SW480 (cell line): ENCODE measurements around the gene FGGY.
"Not testable (repeated sequence)": the region's sequence is repeated elsewhere in the genome, so short reads cannot be mapped to it uniquely, and the experiment has no call there.

Source experiments
- DNase-seq: peaks from one replicate; pipeline ENCODE4 v3.0.0-alpha.2; 2016; ENCODE audit warnings: low spot score

Gene FGGY, protein sequence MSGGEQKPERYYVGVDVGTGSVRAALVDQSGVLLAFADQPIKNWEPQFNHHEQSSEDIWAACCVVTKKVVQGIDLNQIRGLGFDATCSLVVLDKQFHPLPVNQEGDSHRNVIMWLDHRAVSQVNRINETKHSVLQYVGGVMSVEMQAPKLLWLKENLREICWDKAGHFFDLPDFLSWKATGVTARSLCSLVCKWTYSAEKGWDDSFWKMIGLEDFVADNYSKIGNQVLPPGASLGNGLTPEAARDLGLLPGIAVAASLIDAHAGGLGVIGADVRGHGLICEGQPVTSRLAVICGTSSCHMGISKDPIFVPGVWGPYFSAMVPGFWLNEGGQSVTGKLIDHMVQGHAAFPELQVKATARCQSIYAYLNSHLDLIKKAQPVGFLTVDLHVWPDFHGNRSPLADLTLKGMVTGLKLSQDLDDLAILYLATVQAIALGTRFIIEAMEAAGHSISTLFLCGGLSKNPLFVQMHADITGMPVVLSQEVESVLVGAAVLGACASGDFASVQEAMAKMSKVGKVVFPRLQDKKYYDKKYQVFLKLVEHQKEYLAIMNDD

DNA sequence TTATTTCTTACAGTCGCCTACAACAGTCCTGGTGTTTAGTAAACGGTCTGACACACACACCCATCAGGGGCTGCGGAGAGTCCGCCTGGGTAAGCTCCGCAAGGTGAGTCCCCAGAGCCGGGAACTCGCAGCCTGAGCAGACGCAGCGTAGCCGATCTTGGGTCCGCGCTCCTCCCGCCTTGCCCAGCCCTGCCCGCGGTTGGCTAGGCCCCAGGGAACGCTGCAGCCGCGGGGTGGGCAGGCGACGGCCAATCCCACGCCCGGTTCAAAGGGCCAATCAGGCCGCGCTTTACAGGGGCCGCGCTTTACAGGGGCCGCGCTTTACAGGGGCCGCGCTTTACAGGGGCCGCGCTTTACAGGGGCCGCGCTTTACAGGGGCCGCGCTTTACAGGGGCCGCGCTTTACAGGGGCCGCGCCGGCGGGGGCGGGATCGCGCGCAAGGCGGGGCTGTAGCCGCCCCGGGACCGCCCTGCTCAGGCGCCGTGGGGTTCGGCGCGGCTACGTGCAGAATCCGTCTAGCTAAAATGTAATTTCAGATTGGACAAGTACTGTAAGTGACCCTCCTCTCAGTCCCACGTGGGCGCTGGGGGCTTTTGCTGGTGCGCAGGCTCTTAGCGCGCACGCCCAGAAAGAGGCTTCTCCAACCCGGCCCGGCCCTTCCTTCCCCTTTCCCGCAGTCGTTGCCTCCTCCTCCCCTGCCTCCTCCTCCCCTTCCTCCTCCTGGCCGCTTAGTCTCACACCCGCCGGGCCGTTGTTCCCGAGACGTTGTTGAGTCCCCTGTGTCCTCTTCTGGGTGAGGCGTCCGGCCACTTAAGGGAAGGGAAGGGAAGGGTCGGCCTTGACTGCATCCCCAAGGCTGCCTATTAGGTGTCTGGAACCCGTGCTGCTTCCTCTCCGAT is at the start of gene FGGY:
Gene FGGY (plus strand): TSS at position 737 of the 899 bp plus-strand sequence. CDS start 24,456 bp downstream, outside the sequence.
- peak; percentile 97 for DNase-seq

DNA sequence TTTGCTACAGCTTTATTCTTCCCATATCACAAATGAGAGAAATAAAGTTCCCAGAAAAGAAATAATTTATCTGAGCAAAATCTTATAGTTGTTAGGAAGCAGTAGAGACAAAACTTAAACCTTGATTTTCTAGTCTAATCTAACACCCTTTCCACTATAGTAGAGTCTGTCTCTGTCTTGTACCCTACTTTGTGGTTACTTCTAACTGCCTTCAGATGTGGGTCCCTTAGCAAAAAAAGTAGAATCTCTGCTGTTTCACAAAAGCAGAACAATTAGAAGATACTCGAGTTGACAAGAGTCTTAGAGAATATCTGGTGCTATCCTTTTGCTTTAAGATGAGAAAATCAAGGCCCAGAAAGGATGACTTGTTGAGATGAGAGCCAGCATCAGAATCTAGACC is 48.1 kb upstream of the FGGY start:
- no peak for DNase-seq

DNA sequence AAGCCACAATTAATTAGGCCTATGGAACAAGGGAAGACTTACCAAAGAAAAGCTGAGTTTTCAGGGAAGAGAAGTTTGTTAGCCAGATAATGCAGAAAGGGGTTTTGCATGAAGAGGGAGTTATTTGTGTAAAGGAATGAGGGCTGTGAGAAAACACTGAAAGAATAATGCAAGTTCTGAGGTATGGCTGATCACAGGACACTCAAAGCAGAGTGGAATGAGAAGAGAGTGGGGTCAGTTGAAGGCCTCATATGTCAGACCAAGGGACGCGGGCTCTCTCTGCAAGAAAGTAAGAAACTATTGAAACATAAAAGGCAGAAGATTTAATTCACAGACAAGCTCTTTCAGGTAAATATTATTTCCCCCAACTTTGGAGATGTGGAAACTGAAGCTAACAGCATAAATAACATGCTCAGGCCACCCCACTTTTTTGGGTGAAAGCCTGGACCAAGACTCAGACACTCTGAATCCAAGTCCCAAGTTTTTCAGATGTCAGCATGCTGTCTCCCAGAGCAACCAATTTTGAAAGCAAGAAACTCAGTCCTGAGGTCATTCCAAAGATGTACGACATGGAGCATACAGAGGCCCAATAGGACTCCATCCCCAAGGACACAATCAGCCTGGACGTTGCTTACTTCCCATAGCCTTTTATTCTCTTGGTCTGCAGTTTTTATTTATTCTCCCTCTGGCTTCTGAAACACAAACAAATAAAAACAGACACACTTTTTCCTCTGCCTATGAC is 47.3 kb upstream of the FGGY start:
- DNase-seq, result no peak

DNA sequence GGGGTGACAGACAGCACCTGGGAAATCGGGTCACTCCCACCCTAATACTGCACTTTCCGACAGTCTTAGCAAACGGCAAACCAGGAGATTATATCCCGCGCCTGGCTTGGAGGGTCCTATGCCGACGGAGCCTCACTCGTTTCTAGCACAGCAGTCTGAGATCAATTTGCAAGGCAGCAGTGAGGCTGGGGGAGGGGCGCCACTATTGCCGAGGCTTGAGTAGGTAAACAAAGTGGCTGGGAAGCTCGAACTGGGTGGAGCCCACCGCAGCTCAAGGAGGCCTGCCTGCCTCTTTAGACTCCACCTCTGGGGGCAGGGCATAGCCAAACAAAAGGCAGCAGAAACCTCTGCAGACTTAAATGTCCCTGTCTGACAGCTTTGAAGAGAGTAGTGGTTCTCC is 45.8 kb upstream of the FGGY start:
- DNase-seq, result not testable (repeated sequence)

DNA sequence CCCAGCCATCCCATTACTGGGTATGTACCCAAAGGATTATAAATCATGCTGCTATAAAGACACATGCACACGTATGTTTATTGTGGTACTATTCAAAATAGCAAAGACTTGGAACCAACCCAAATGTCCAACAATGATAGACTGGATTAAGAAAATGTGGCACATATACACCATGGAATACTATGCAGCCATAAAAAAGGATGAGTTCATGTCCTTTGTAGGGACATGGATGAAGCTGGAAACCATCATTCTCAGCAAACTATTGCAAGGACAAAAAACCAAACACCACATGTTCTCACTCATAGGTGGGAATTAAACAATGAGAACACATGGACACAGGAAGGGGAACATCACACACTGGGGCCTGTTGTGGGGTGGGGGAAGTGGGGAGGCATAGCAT is 40.5 kb upstream of the FGGY start:
- not testable (repeated sequence) for DNase-seq

DNA sequence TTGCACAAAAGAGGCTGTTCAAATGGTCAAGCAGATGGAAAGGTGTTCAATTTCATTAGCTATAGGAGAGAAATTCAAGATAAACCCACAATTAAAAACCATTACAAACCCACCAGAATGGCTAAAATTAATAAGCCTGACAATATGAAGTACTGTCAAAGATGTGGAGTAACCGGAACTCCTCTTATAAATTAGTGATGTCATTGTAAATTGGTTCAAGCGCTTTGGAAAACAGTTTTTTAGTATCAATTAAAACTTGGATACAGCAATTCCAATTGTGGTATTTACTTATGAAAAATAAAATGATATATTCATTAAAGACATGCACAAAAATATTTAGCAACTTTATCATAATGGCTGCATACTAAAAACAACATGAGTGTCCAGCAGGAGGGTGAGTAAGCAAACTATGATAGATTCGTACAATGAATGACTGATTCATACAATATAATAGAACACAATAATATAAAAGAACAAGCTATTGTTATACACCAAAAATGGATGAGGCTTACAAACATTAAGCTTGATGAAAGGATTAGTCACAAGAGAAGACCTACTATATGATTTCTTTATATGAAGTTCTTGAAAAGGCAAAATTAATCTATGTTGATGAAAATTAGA is 38.4 kb upstream of the FGGY start:
- DNase-seq, result no peak

DNA sequence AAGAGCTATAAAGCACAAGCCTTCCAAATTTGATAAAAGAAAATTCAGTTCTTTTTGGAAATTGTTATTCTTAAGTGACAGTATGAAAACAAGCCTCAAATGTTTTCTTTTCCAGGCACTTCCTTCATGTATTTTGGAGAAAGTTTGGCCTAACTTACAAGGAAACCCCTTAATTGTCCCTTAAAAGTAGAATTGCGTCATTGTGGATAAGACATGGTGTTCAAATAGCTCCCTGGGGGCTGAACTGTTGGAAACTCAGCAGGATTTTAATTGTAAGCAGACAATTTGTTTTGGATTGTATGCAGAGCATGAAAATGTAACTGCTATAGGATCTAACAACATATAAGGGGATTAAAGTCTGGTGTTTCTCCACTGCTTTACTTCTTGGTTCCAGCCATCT is 35.4 kb upstream of the FGGY start:
- no peak for DNase-seq

DNA sequence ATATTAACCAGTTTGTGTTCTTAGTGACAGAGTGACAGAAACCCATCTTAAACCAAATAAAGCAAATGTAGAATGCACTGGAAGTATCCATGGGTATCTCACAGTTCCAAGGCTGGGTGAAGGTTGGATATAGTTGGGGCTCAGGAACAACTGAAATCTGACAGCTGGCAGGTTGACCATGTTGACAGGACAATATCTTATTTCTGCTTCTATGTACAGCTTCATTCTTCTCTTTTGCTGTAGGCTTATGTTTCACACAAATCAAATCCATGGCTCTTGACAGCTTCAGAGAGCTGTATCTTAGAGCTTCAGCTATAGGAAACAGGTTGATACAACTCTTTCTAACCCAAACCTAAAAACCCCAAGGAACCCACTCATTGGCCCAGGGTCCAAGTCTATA is 34.3 kb upstream of the FGGY start:
- DNase-seq, result no peak

DNA sequence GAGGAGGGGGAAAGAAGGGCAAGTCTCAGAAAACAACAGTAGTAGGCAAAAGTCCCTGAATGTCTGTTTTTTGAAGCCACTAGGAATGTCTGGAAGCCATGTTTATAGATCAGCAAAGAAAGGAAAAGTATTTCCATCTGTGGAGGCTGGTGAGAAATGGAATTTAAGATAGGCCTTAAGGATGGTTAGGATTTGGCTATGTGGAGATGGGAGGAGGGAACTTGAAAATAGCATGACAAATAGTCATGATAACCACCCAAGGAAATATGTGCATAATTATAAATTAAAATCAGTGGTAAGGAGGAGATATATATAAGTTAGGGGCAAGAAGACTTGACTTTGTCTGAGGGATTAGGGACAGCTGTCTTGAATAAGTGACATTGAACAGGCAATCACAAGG is 33.8 kb upstream of the FGGY start:
- DNase-seq, result no peak

DNA sequence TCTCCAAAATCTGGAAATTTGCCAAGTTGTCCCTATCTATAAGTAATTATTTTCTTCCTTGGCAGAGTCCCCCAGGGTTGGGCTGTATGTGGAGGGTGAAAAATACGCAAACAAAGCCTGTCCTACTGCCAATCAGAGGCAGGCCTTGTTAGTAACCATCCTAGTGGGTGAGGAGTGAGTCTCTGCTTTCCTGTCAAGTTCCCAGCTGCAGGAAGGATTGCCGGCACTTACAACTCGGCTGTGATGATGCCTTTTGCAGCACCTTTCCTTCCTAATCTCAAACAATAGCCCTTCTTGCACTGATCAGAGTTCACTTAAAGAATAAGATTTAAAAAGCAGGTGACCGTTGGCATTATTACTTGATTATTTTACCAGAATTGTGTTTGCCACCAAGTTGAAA is 31.3 kb upstream of the FGGY start:
- DNase-seq, result no peak

DNA sequence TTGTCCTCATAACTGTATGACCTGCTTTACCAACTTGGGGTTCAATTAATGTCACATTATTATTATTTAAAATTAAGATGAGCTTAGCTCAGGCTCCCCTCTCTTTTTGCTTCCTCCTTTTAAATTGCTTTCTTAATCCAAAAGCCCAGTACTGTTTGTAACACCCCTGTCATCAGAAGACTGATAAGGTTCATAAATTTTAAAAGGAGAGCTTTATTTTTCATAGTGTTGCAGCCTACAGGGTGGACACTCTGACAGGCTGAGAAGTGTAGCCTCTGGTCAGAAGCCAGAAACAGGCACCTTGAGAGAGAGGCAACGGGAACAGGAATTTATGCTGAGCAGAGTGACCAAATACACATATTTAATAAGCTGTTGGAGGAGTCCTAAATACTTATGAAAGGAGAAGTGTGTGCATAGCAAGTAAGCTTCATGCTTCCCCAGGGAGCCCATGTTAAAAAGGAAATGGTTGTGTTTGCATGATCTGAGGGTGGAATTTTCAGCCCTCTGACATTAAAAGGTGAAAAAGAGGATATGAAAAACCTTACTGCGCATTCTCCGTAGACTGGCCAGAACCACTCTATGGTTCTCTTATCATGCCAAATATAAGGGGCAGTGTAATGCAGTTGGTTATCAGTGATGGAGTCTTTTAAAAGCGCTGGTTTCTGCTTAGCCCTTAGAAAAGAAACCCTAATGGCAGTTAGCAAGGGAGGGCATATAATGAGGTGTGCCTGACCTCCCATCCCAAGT is 30.5 kb upstream of the FGGY start:
- no peak for DNase-seq

DNA sequence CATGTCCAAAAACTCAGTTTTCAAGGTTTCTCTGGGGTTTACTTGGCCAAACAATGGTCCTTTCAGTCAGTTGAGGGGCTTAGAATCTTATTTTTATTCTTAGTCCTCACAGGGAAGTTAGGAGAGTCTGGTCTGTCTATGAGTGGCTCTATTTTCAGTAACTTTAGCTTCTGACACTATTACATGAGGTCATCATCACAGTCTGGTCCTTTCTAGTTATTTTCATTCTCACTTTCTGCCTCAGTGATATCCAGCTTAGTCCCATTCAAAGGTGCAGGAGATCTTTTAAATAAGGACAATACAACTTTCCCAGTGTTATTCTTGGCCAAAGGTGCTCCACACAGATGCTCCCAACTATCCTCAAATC is 30.0 kb upstream of the FGGY start:
- DNase-seq, result no peak

DNA sequence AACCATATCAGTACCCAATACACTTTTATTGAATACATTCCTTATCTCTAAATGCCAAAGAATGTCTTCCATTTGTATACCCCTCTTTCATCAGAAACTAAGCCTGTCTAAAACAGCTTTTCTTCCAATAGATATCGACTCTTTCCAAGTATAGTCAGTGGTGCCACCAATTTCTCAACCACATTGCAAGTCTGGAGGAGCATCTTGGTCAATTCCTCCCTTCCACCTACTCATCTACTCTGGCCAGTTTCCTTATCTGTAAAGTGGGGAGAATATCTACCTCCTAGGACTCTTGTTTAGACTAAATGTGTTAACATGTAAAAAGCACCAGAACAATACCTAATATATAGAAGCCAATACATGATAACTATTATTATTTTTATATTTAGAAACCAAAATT is 28.5 kb upstream of the FGGY start:
- DNase-seq, result no peak

DNA sequence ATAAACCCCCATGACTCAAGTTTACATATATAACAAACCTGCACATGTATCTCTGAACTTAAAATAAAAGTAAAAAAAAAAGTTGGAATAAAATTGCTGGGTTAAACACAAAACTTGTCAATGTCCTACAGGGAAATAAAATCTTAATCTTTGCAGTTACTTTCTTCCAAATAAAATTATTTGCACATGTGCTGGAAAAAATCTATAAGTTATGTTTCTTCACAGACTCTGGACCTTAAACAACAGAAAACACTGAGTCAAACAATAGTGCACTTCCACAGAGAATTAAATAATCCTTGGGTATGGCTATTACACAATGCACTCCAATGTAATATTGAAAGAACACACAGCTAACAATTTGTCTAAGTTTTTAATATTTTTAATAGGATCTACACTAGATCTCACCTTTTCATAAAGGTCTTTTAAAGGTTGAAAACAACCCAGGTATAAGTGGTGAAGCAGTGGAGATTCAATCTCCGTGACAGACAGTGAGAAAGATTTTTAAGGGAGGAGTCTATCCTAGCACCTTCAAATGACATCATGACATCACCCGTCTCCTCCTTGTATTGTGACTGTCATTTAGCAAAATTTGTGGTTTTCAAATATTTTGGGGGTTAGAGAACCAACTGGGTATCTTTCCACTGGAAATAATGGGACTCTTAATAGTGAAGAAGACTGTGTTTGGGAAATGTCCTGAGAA is 25.2 kb upstream of the FGGY start:
- DNase-seq, result no peak

DNA sequence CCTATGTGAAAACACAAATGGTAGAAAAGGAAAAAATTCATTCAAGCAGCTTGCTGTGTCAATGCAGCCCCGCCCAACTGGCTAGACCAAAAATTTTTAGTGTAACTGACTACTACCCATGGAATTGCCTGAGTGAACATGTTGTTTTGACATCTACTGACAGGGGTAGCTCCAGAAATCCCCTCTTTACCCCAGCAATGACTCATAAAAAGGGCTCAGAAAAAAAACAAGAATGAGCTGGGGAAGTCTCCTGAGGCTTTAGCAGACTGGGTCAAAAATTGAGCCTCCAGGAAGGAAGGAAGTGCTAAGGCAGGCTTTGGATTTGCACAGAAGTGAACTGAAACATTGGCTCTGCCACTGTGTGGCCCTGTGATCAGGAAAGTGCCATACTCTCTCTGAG is 24.4 kb upstream of the FGGY start:
- DNase-seq, result no peak

DNA sequence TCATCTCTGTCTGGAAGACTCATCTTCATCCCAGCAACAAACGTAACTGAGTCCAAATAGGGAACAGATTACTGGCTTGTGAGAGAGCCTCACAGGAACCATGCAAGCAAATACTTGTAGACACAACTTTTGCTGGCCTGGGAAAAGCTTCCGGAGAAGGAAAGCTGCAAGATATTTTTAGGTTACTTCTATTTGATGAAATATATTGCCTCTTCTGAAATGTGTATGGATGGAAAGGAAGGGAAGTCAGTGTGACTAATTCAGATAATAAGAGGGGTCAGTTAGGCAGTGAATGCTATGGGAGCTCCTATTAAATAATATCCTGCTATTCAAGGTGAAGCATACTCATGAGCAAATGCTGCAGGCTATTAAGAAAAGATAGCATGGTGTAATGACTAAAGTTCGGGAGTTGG is 20.4 kb upstream of the FGGY start:
- no peak for DNase-seq

DNA sequence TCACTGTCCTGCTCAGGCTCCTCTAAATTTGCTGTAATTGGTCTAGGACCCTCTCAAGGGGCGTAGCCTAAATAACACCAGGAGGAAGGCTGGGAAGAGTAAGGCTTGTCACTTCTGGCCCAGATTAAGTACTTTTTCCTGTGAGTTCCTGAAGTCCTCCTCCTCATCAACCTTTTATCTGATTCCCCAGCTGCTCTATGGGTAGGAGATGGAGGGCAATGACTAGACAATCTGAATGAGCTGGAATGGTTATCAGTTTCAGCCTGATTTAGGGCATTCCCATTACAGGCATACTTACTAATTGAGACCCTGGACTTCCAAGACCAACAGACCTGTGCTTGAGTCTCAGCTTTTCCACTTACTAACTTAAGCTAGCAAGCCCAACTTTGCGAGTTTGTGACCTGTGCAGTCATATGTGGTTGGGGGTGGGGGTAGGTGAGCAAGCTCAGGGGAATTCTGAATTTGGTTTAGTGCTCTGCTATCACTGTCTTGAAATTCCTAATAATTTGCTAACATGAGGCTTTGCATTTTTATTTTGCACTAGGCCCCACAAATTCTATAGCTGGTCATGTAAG is 18.0 kb upstream of the FGGY start:
- DNase-seq, result no peak

DNA sequence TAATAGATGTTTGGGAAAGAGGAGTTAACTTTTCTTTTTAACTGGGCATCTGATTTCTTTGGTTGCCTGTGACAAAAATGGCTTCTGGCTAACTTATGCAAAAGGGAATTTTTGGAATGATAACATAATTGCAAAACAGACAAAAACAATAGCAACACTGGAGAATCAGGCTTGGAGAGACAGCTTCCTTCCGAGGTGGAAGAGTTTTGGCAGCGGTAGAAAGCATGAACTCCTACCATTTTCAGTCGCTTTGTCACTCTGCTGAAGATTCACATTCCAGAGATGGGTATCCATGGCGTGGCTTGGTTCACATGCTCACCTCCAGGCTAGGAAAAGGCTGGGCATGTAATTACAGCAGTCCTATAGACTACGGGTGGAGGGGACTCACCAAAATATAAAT is 17.2 kb upstream of the FGGY start:
- no peak for DNase-seq

DNA sequence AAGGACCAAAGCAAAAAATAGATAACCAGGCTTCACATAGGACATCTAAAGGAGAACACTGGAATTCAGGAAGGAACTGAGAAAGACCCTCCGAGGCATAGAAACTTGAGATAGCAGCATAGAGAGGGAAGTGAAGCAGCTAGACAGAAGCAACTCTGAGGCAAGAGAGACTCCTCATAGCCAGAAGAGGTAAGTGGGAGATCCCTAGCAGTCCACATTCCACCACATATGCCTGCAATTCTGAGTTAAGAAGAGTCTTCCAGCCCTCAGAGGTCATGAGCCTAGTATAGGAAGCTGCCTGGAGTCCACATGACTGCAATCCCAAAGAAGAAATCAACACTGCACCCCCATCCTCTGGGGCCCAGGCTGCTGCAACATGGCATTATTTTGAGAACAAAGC is 13.9 kb upstream of the FGGY start:
- DNase-seq, result no peak

DNA sequence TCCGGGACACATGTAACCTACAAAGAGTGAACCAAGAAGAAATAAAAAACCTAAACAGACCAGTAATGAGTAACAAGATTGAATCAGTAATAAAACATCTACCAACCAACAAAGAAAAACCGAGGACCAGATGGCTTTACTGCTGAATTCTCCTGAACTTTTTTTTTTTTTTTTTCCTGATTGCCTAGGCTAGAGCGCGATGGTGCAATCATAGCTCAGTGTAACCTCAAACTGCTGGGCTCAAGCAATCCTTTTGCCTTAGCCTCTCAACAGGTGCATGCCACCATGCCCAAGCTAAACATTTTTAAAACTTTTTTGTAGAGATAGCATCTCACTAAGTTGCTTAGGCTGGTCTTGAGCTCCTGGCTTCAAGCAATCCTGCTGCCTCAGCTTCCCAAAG is 11.2 kb upstream of the FGGY start:
- no peak for DNase-seq
